Fibroblast of villous mesenchyme (primary cell): ENCODE measurements around the gene KRT38. TPM values are rescaled to one million over a fixed set of nuclear protein-coding genes. Genes with fewer than 3 reads are reported as not detected.

Experiments used
- DNase-seq: peaks from one replicate; pipeline ENCODE4 v3.0.0-alpha.2; 2010; ENCODE audit warnings: low read depth
- H3K4me3 ChIP-seq: 2 replicates; pipeline ENCODE4 v1.5.1; 2011; ENCODE audit warnings: low read depth, mild to moderate bottlenecking, low read length
- total RNA-seq: library from RNA; depleted of rRNA; stranded (reverse); fragments of >200 nt; gene quantifications from 2 replicates; pipeline ENCODE4 v1.2.3, GENCODE V29; 2012
- TF ChIP-seq, protein P1 (sequence below): IDR thresholded peaks from 2 replicates; pipeline ENCODE4 v1.5.1; 2012; ENCODE audit warnings: low read depth, mild to moderate bottlenecking, low read length; ENCODE audit not compliant: insufficient read depth

The KRT38 gene
- total RNA-seq, 1 donor: under 0.01 TPM

DNA sequence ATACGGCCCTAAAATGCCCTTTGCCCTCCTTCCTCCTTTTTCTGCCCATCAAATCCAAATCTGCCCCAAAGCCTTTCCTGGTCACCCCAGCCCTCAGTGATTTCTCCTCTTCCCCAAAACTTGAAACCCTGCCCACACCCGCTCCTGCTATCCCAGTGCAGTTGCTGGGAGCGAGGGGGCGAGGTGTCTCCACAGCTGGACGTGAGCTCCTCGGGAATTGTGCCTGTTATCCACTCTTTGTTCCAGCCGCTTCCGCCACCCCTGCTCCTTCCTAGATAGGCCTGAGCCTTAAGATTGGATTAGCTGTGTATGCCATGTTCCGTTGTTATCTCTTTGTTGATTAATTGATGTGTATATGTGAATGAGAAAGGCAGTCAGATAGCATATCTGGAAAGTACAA is 42.7 kb upstream of the KRT38 start:
- H3K4me3 ChIP-seq: no peak overlapping the region
- TF ChIP-seq, protein P1, sequence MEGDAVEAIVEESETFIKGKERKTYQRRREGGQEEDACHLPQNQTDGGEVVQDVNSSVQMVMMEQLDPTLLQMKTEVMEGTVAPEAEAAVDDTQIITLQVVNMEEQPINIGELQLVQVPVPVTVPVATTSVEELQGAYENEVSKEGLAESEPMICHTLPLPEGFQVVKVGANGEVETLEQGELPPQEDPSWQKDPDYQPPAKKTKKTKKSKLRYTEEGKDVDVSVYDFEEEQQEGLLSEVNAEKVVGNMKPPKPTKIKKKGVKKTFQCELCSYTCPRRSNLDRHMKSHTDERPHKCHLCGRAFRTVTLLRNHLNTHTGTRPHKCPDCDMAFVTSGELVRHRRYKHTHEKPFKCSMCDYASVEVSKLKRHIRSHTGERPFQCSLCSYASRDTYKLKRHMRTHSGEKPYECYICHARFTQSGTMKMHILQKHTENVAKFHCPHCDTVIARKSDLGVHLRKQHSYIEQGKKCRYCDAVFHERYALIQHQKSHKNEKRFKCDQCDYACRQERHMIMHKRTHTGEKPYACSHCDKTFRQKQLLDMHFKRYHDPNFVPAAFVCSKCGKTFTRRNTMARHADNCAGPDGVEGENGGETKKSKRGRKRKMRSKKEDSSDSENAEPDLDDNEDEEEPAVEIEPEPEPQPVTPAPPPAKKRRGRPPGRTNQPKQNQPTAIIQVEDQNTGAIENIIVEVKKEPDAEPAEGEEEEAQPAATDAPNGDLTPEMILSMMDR: no peak
- DNase-seq: peak; percentile 25

DNA sequence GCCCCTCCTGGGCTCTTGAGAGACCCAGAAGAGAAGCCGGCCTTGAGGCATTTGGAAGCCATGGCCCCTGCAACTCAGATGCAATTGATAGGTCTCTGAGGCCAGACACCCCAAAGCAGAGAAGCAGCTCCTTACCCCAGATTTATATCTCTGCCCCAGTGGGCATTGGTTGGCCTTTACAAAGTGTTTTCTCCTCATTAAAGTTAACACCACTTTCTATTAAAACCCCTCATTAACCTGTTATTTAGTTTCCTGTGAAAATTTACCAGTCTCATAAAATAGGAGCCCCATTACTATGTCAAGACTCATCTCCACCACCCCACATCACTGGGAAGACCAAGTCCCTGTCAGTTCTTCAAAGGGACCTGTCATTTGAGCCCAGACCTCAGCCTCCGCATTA is 40.3 kb upstream of the KRT38 start, which contains the start of gene KRT35:
KRT35 (minus strand) TSS at position 116 of the 400 bp plus-strand sequence; CDS start at position 62, 54 bp downstream.
- TF ChIP-seq, protein P1: no peak
- no peak for DNase-seq
- no peak within 1 kb of the TSS for H3K4me3 ChIP-seq

- TF ChIP-seq, protein P1: no peak
- no peak for DNase-seq
- H3K4me3 ChIP-seq: no peak overlapping the region
Measured at GRCh38 chr17:41480581-41480980, 39.8 kb upstream of the KRT38 start.

- TF ChIP-seq, protein P1: no peak
- no peak for DNase-seq
- no peak overlapping the region for H3K4me3 ChIP-seq
Measured at GRCh38 chr17:41480136-41480535, 39.4 kb upstream of the KRT38 start.

- TF ChIP-seq, protein P1: no peak
- no peak for DNase-seq
Measured at GRCh38 chr17:41478237-41478636, 37.5 kb upstream of the KRT38 start.

DNA sequence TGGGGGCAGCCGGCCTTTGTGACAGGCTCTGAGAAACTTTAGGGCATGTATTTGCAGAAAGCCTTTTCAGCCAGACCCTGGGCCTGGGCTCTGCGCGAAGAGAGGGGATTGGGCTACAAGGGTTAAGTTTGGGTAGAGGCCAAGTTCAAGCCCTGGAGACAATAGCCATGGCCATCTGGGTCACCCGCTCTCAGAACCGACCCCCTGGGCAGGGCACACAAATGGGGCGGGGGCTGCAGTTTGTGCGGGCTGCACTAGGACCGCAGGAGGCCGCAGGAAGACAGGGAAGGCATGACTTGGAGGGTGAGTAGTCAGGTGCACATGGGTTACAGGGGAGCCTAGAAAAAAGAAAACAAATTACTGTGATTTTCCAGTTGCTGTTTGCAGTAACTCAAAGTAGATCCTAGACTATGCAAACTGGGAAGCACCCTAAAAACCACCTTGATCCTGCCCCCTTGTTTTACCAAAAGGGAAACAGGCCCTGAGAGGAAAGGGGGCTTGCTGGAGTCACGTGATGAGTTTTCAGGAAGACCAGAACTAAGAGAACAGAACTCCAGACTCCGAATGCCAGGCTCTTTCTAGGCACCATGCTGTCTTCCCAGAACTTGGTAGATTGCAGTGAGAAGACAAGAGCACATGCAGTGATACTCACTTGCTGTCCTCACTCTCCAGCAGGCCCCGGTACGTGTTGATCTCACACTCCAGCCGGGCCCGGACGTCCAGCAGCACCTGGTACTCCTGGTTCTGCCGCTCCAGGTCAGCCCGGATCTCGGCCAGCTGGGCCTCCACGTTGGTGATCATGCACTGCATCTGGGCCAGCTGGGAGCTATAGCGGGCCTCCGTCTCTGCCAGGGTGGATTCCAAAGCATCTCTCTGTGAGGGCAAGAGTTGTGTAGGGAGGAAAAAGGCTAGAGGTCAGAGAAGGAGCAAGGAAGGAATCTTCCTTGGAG is 36.4 kb upstream of the KRT38 start:
- TF ChIP-seq, protein P1: no peak
- H3K4me3 ChIP-seq: no peak overlapping the region
- no peak for DNase-seq

More at GRCh38 chr17:41478237-41478636, 37.5 kb upstream of the KRT38 start:
- H3K4me3 ChIP-seq: no peak overlapping the region

GRCh38 chr17:41475421-41475820 is 34.6 kb upstream of the KRT38 start:
- DNase-seq: no peak
- no peak overlapping the region for H3K4me3 ChIP-seq

More at GRCh38 chr17:41475421-41475820, 34.6 kb upstream of the KRT38 start:
- TF ChIP-seq, protein P1: no peak
